ENCODE measurements around the gene SYMPK. TPM values are rescaled to one million over a fixed set of nuclear protein-coding genes. Genes with fewer than 3 reads are reported as not detected.

Gene SYMPK
- total RNA-seq, 4 donors from 2014 or later: 32.8 to 76.3 (median 44.1) TPM

- H3K27ac ChIP-seq: no peak overlapping the region
- WGBS: 90% methylated on average over 2 of the region's 7 CpGs
- no peaks in the 10 kb centered on the region for H3K4me1 ChIP-seq
- H3K36me3 ChIP-seq: peaks cover 98% of the 10 kb centered on the region
- TF ChIP-seq POLR2AphosphoS5 (IDR thresholded peaks at IDR 0.05) (no peak), EP300 (IDR thresholded peaks at IDR 0.05) (no peak), CTCF (IDR thresholded peaks at IDR 0.05) (no peak), POLR2A (IDR thresholded peaks at IDR 0.05) (no peak)
- no peak overlapping the region for H3K4me3 ChIP-seq
- DNase-seq (ENCODE audit: low spot score in 2 of 2): no peak
- no peaks in the 10 kb centered on the region for H3K27me3 ChIP-seq
- no peaks in the 10 kb centered on the region for H3K9me3 ChIP-seq
Observed at GRCh38 chr19:45834970-45835369, 28.0 kb downstream of the SYMPK start.

- TF ChIP-seq CTCF (IDR thresholded peaks at IDR 0.05) (no peak), POLR2AphosphoS5 (IDR thresholded peaks at IDR 0.05) (no peak)
- Histone ChIP-seq H3K4me3 (no peak overlapping the region), H3K4me1 (peaks cover 10% of the 10 kb centered on the region), H3K27me3 (no peaks in the 10 kb centered on the region), H3K36me3 (peaks cover 97% of the 10 kb centered on the region), H3K27ac (no peak overlapping the region), H3K9me3 (no peaks in the 10 kb centered on the region)
- WGBS: 88% methylated on average over 12 of the region's 16 CpGs
- no peak for DNase-seq (ENCODE audit: low spot score in 2 of 2)
Observed at GRCh38 chr19:45828945-45829344, 34.0 kb downstream of the SYMPK start.

- Histone ChIP-seq H3K36me3 (peaks cover 97% of the 10 kb centered on the region), H3K4me3 (no peak overlapping the region), H3K9me3 (no peaks in the 10 kb centered on the region), H3K4me1 (peaks cover 10% of the 10 kb centered on the region), H3K27me3 (no peaks in the 10 kb centered on the region), H3K27ac (no peak overlapping the region)
- 92% methylated on average over 9 of the region's 9 CpGs for WGBS
- TF ChIP-seq POLR2A (IDR thresholded peaks at IDR 0.05) (no peak), EP300 (IDR thresholded peaks at IDR 0.05) (no peak), CTCF (IDR thresholded peaks at IDR 0.05) (no peak), POLR2AphosphoS5 (IDR thresholded peaks at IDR 0.05) (no peak)
- no peak for DNase-seq (ENCODE audit: low spot score in 2 of 2)
Observed at GRCh38 chr19:45828523-45828922, 34.4 kb downstream of the SYMPK start.

- Histone ChIP-seq H3K27ac (no peak overlapping the region), H3K9me3 (no peaks in the 10 kb centered on the region), H3K36me3 (peaks cover 98% of the 10 kb centered on the region), H3K4me3 (no peak overlapping the region), H3K27me3 (no peaks in the 10 kb centered on the region), H3K4me1 (peaks cover 10% of the 10 kb centered on the region)
- TF ChIP-seq POLR2A (IDR thresholded peaks at IDR 0.05) (no peak), EP300 (IDR thresholded peaks at IDR 0.05) (no peak), CTCF (IDR thresholded peaks at IDR 0.05) (no peak), POLR2AphosphoS5 (IDR thresholded peaks at IDR 0.05) (no peak)
- no peak for DNase-seq (ENCODE audit: low spot score in 2 of 2)
- whole genome bisulfite sequencing: 91% methylated on average over 16 of the region's 16 CpGs
Observed at GRCh38 chr19:45827459-45828093, 35.4 kb downstream of the SYMPK start.

GRCh38 chr19:45826934-45827333 lies 36.0 kb downstream of the SYMPK start:
- peaks cover 96% of the 10 kb centered on the region for H3K36me3 ChIP-seq
- no peaks in the 10 kb centered on the region for H3K9me3 ChIP-seq
- H3K27me3 ChIP-seq: no peaks in the 10 kb centered on the region
- H3K4me1 ChIP-seq: peaks cover 10% of the 10 kb centered on the region
- TF ChIP-seq POLR2AphosphoS5 (IDR thresholded peaks at IDR 0.05) (no peak), CTCF (IDR thresholded peaks at IDR 0.05) (no peak), EP300 (IDR thresholded peaks at IDR 0.05) (no peak), POLR2A (IDR thresholded peaks at IDR 0.05) (no peak)
- H3K4me3 ChIP-seq: no peak overlapping the region
- 81% methylated on average over 8 of the region's 11 CpGs for WGBS
- no peak for DNase-seq (ENCODE audit: low spot score in 2 of 2)
- no peak overlapping the region for H3K27ac ChIP-seq

Data from suprapubic skin (tissue), 4 donors.